ENCODE data around the gene GSTT2. TPM values are rescaled to one million over a fixed set of nuclear protein-coding genes. Genes with fewer than 3 reads are reported as not detected.
A peak's percentile ranks its signal among the peaks of the same experiment; 100 is the strongest.

GSTT2 gene
- total and polyA plus RNA-seq, 3 experiments from 2014 or later: not detected

DNA sequence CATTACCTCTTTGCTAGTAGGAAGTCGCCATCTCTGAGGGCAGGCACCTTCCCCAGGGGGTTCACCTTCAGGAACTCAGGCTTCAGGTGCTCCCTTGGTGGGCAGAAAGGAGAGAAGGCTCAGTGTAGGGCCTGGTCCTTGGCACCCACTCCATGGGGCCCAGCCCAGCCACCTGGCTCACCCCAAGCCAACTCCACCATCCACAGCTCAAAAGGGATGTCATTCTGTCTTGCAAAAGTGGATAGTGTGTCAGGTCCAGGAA, 28.0 kb downstream of the GSTT2 start:
- CTCF ChIA-PET: no interaction called here
- DNase-seq: no peak
- Mint-ChIP-seq H3K4me3 (no peak overlapping the region), H3K27me3 (peaks cover 4 to 10% of the 10 kb centered on the region in 2 donors), H3K4me1 (peaks cover 17 to 26% (median 25%) of the 10 kb centered on the region in 3 donors), H3K36me3 (peaks cover 0 to 8% (median 0%) of the 10 kb centered on the region in 3 donors), H3K27ac (no peak overlapping the region), H3K9me3 (peaks cover 0 to 3% (median 0%) of the 10 kb centered on the region in 5 donors)
- no peak overlapping the region for H3K27ac ChIP-seq (ENCODE audit: low read depth, low read length)
- peaks cover 16% of the 10 kb centered on the region for H3K4me1 ChIP-seq (ENCODE audit: insufficient read depth, low read length)
- H3K4me3 ChIP-seq (ENCODE audit: low read length): no peak overlapping the region
- no peaks in the 10 kb centered on the region for H3K36me3 ChIP-seq (ENCODE audit: insufficient read depth, low read length)
- no peaks in the 10 kb centered on the region for H3K9me3 ChIP-seq (ENCODE audit: low read length)
- POLR2A ChIA-PET: no interaction called here
- H3K27me3 ChIP-seq (ENCODE audit: insufficient read depth, low read length, poor library complexity, severe bottlenecking): no peaks in the 10 kb centered on the region

- Histone ChIP-seq H3K36me3 (ENCODE audit: insufficient read depth, low read length) (no peaks in the 10 kb centered on the region), H3K9me3 (ENCODE audit: low read length) (no peaks in the 10 kb centered on the region), H3K4me3 (ENCODE audit: low read length) (no peak overlapping the region), H3K27me3 (ENCODE audit: insufficient read depth, low read length, poor library complexity, severe bottlenecking) (no peaks in the 10 kb centered on the region), H3K27ac (ENCODE audit: low read depth, low read length) (no peak overlapping the region), H3K4me1 (ENCODE audit: insufficient read depth, low read length) (peaks cover 16% of the 10 kb centered on the region)
- Mint-ChIP-seq H3K27ac (peak overlapping the region in 2 of 8 donors; percentile 40 to 43), H3K4me1 (peaks cover 20 to 30% (median 29%) of the 10 kb centered on the region in 3 donors), H3K36me3 (peaks cover 0 to 8% (median 0%) of the 10 kb centered on the region in 3 donors), H3K27me3 (peaks cover 4 to 5% of the 10 kb centered on the region in 2 donors), H3K9me3 (peaks cover 0 to 3% (median 0%) of the 10 kb centered on the region in 5 donors), H3K4me3 (peak overlapping the region in 1 of 7 donors; percentile 79)
- no peak for DNase-seq
- ChIA-PET CTCF (no interaction called here), POLR2A (interaction anchor here (1.2 kb wide), 1 partner anchor 12 kb away, joined by 3 read pairs; no protein-coding TSS in a partner anchor)
Measured at GRCh38 chr22:24008381-24009226, 28.7 kb downstream of the GSTT2 start.

GRCh38 chr22:24009227-24010017, 29.5 kb downstream of the GSTT2 start:
- Mint-ChIP-seq H3K4me3 (peak overlapping the region in 6 of 7 donors; percentile 0 to 96 (median 49)), H3K36me3 (peaks cover 0 to 8% (median 0%) of the 10 kb centered on the region in 3 donors), H3K4me1 (peaks cover 24 to 38% (median 37%) of the 10 kb centered on the region in 3 donors), H3K27me3 (peaks cover 3 to 4% of the 10 kb centered on the region in 2 donors), H3K27ac (peak overlapping the region in 6 of 8 donors; percentile 23 to 94 (median 78)), H3K9me3 (peaks cover 0 to 3% (median 0%) of the 10 kb centered on the region in 5 donors)
- H3K36me3 ChIP-seq (ENCODE audit: insufficient read depth, low read length): no peaks in the 10 kb centered on the region
- no peak overlapping the region for H3K27ac ChIP-seq (ENCODE audit: low read depth, low read length)
- no peaks in the 10 kb centered on the region for H3K27me3 ChIP-seq (ENCODE audit: insufficient read depth, low read length, poor library complexity, severe bottlenecking)
- no peaks in the 10 kb centered on the region for H3K9me3 ChIP-seq (ENCODE audit: low read length)
- ChIA-PET POLR2A (interaction anchor here (1.2 to 1.7 kb wide), 2 partner anchors 11 to 96 kb away, joined by 3 to 4 read pairs; no protein-coding TSS in a partner anchor), CTCF (no interaction called here)
- no peak for DNase-seq
- no peak overlapping the region for H3K4me3 ChIP-seq (ENCODE audit: low read length)
- peaks cover 16% of the 10 kb centered on the region for H3K4me1 ChIP-seq (ENCODE audit: insufficient read depth, low read length)

- CTCF ChIA-PET: interaction anchor here (1.4 kb wide), 1 partner anchor 148 kb away, joined by 6 read pairs; no protein-coding TSS in a partner anchor
- H3K9me3 Mint-ChIP-seq: peaks cover 0 to 3% (median 0%) of the 10 kb centered on the region in 5 donors
- no peak overlapping the region for H3K27ac ChIP-seq (ENCODE audit: low read depth, low read length)
- peaks cover 0 to 4% of the 10 kb centered on the region in 2 donors for H3K27me3 Mint-ChIP-seq
- no peaks in the 10 kb centered on the region for H3K9me3 ChIP-seq (ENCODE audit: low read length)
- POLR2A ChIA-PET: interaction anchor here (0.8 to 1.7 kb wide), 4 partner anchors 10 to 97 kb away, joined by 3 to 4 read pairs (median 4); no protein-coding TSS in a partner anchor
- peak overlapping the region; percentile 55 to 98 (median 78) for H3K27ac Mint-ChIP-seq
- H3K27me3 ChIP-seq (ENCODE audit: insufficient read depth, low read length, poor library complexity, severe bottlenecking): no peaks in the 10 kb centered on the region
- H3K4me1 ChIP-seq (ENCODE audit: insufficient read depth, low read length): peaks cover 16% of the 10 kb centered on the region
- H3K36me3 Mint-ChIP-seq: peaks cover 0 to 8% (median 0%) of the 10 kb centered on the region in 3 donors
- H3K4me3 ChIP-seq (ENCODE audit: low read length): no peak overlapping the region
- no peaks in the 10 kb centered on the region for H3K36me3 ChIP-seq (ENCODE audit: insufficient read depth, low read length)
- H3K4me3 Mint-ChIP-seq: peak overlapping the region in 6 of 7 donors; percentile 70 to 96 (median 72)
- DNase-seq: no peak
- H3K4me1 Mint-ChIP-seq: peaks cover 28 to 41% (median 41%) of the 10 kb centered on the region in 3 donors
Measured at GRCh38 chr22:24010018-24010391, 30.1 kb downstream of the GSTT2 start.

- peak overlapping the region; percentile 87 for H3K27ac ChIP-seq (ENCODE audit: low read depth, low read length)
- ChIA-PET CTCF (no interaction called here), POLR2A (no interaction called here)
- DNase-seq: no peak
- Mint-ChIP-seq H3K4me3 (peak overlapping the region; percentile 91 to 99 (median 96)), H3K4me1 (peaks cover 32 to 50% (median 41%) of the 10 kb centered on the region in 3 donors), H3K36me3 (peaks cover 6 to 15% (median 7%) of the 10 kb centered on the region in 3 donors), H3K27me3 (peaks cover 0 to 4% of the 10 kb centered on the region in 2 donors), H3K27ac (peak overlapping the region; percentile 94 to 98 (median 98)), H3K9me3 (peaks cover 0 to 5% (median 0%) of the 10 kb centered on the region in 5 donors)
- peaks cover 16% of the 10 kb centered on the region for H3K4me1 ChIP-seq (ENCODE audit: insufficient read depth, low read length)
- no peaks in the 10 kb centered on the region for H3K27me3 ChIP-seq (ENCODE audit: insufficient read depth, low read length, poor library complexity, severe bottlenecking)
- H3K36me3 ChIP-seq (ENCODE audit: insufficient read depth, low read length): no peaks in the 10 kb centered on the region
- no peaks in the 10 kb centered on the region for H3K9me3 ChIP-seq (ENCODE audit: low read length)
- peak overlapping the region; percentile 81 for H3K4me3 ChIP-seq (ENCODE audit: low read length)
Measured at GRCh38 chr22:24011735-24012068, 31.8 kb downstream of the GSTT2 start.

GRCh38 chr22:24016156-24016555, 36.2 kb downstream of the GSTT2 start:
- Histone ChIP-seq H3K4me3 (ENCODE audit: low read length) (no peak overlapping the region), H3K27ac (ENCODE audit: low read depth, low read length) (no peak overlapping the region), H3K36me3 (ENCODE audit: insufficient read depth, low read length) (no peaks in the 10 kb centered on the region), H3K27me3 (ENCODE audit: insufficient read depth, low read length, poor library complexity, severe bottlenecking) (no peaks in the 10 kb centered on the region), H3K4me1 (ENCODE audit: insufficient read depth, low read length) (peaks cover 11% of the 10 kb centered on the region), H3K9me3 (ENCODE audit: low read length) (no peaks in the 10 kb centered on the region)
- Mint-ChIP-seq H3K4me1 (peaks cover 39 to 52% (median 50%) of the 10 kb centered on the region in 3 donors), H3K27ac (no peak overlapping the region), H3K9me3 (peaks cover 0 to 3% (median 0%) of the 10 kb centered on the region in 5 donors), H3K36me3 (peaks cover 7 to 26% (median 10%) of the 10 kb centered on the region in 3 donors), H3K4me3 (peak overlapping the region in 1 of 7 donors; percentile 68), H3K27me3 (no peaks in the 10 kb centered on the region)
- no peak for DNase-seq
- ChIA-PET POLR2A (interaction anchor here (0.7 kb wide), 1 partner anchor 226 kb away, joined by 7 read pairs; no protein-coding TSS in a partner anchor), CTCF (no interaction called here)

GRCh38 chr22:24021304-24021703, 41.4 kb downstream of the GSTT2 start:
- Mint-ChIP-seq H3K4me1 (peaks cover 38 to 56% (median 52%) of the 10 kb centered on the region in 3 donors), H3K27me3 (no peaks in the 10 kb centered on the region), H3K9me3 (peaks cover 0 to 2% (median 0%) of the 10 kb centered on the region in 5 donors), H3K36me3 (peaks cover 3 to 37% (median 14%) of the 10 kb centered on the region in 3 donors), H3K27ac (no peak overlapping the region), H3K4me3 (no peak overlapping the region)
- Histone ChIP-seq H3K27ac (ENCODE audit: low read depth, low read length) (no peak overlapping the region), H3K27me3 (ENCODE audit: insufficient read depth, low read length, poor library complexity, severe bottlenecking) (no peaks in the 10 kb centered on the region), H3K9me3 (ENCODE audit: low read length) (no peaks in the 10 kb centered on the region), H3K4me1 (ENCODE audit: insufficient read depth, low read length) (no peaks in the 10 kb centered on the region), H3K36me3 (ENCODE audit: insufficient read depth, low read length) (no peaks in the 10 kb centered on the region), H3K4me3 (ENCODE audit: low read length) (no peak overlapping the region)
- ChIA-PET CTCF (no interaction called here), POLR2A (no interaction called here)
- no peak for DNase-seq

Measured in CD8-positive, alpha-beta memory T cell (primary cell).